Parathyroid adenoma (tissue), 2 donors: ENCODE measurements around the gene CD27.

ENCODE experiments used
- H2AFZ ChIP-seq: fragments of 300-600 bp; sonication (generic); one replicate; pipeline ENCODE4 v1.7.0; 2017; ENCODE audit warnings: antibody characterized with exemption, mild to moderate bottlenecking
- H3K27ac ChIP-seq: fragments of 300-600 bp; sonication (generic); one replicate; pipeline ENCODE4 v1.7.0; 2017
- H3K27me3 ChIP-seq: fragments of 300-600 bp; sonication (generic); one replicate; pipeline ENCODE4 v1.7.0; 2017; ENCODE audit warnings: low read length; ENCODE audit not compliant: control insufficient read depth, insufficient read depth
- H3K36me3 ChIP-seq: fragments of 300-600 bp; sonication (generic); one replicate; pipeline ENCODE4 v1.7.0; 2017; ENCODE audit warnings: low read length; ENCODE audit not compliant: control insufficient read depth, insufficient read depth
- H3K4me1 ChIP-seq: fragments of 300-600 bp; sonication (generic); one replicate; pipeline ENCODE4 v1.7.0; 2017; ENCODE audit warnings: control low read depth
- H3K4me2 ChIP-seq: fragments of 300-600 bp; sonication (generic); one replicate; pipeline ENCODE4 v1.7.0; 2017; ENCODE audit warnings: low read length
- H3K4me3 ChIP-seq: fragments of 300-600 bp; sonication (generic); one replicate; pipeline ENCODE4 v1.7.0; 2017; ENCODE audit warnings: low read depth, low read length
- H3K79me2 ChIP-seq: fragments of 300-600 bp; sonication (generic); one replicate; pipeline ENCODE4 v1.7.0; 2017; ENCODE audit warnings: control low read depth
- H3K9ac ChIP-seq: fragments of 300-600 bp; sonication (generic); one replicate; pipeline ENCODE4 v1.7.0; 2017; ENCODE audit warnings: mild to moderate bottlenecking
- H3K9me3 ChIP-seq: fragments of 300-600 bp; sonication (generic); one replicate; pipeline ENCODE4 v1.7.0; 2017; ENCODE audit warnings: low read length; ENCODE audit not compliant: control insufficient read depth
- TF ChIP-seq, protein P1 (sequence below): fragments of 300-600 bp; sonication (generic); IDR thresholded peaks from one replicate; pipeline ENCODE4 v1.7.0; 2017; ENCODE audit warnings: antibody characterized with exemption, mild to moderate bottlenecking
- donor health status: primary hyperparathyroidism.

Gene CD27

DNA sequence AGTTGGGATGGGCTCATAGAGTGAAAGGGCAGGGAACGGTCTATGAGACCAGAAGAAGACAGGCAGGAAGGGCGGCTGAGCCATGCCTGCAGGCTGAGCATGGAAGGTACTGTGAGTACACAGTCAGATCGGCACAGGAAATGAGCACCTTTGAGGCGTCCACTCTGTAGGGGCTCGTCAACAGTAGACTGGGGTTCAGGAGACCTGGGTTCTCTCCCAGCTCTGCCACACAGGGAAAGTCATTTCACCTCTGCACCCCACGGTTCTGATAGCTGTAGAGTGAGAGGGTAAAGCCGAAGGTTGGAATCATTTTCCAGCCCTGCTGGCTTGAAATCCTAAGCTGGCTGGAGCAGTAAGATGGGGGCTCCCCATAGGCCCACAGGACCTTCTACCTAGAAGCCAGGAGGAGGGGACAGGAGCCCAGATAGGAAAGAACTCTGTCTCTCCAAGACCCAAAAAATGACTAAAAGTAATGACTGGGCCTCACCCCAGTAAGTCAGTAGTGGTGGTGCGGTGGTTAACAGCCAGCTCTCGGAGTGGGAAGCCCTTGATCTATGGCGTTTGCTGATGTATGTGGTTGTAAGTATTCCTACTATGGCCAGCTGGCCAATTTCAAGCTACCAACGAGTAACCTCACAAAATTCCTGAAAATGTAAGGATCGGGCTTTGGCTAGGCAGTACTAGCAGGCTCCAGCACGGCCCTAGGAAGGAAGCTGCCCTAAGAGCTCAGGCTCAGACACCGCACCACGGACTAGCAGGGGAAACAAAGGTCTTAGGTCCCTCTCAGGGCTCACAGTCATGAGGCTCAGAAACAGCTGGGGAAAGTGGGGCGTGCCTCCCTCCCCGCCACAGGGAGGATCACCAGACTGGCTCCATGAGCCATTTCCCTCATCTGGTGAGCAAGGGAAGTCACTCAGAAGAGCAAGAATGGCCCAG lies 10.3 kb upstream of the CD27 start:
- Histone ChIP-seq H3K9me3 (no peaks in the 10 kb centered on the region), H3K36me3 (no peaks in the 10 kb centered on the region), H3K27ac (no peak overlapping the region), H2AFZ (no peak overlapping the region), H3K79me2 (no peaks in the 10 kb centered on the region), H3K4me2 (no peak overlapping the region), H3K4me1 (no peaks in the 10 kb centered on the region), H3K4me3 (no peak overlapping the region), H3K27me3 (no peaks in the 10 kb centered on the region), H3K9ac (no peak overlapping the region)
- TF ChIP-seq, protein P1, sequence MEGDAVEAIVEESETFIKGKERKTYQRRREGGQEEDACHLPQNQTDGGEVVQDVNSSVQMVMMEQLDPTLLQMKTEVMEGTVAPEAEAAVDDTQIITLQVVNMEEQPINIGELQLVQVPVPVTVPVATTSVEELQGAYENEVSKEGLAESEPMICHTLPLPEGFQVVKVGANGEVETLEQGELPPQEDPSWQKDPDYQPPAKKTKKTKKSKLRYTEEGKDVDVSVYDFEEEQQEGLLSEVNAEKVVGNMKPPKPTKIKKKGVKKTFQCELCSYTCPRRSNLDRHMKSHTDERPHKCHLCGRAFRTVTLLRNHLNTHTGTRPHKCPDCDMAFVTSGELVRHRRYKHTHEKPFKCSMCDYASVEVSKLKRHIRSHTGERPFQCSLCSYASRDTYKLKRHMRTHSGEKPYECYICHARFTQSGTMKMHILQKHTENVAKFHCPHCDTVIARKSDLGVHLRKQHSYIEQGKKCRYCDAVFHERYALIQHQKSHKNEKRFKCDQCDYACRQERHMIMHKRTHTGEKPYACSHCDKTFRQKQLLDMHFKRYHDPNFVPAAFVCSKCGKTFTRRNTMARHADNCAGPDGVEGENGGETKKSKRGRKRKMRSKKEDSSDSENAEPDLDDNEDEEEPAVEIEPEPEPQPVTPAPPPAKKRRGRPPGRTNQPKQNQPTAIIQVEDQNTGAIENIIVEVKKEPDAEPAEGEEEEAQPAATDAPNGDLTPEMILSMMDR = no peak

DNA sequence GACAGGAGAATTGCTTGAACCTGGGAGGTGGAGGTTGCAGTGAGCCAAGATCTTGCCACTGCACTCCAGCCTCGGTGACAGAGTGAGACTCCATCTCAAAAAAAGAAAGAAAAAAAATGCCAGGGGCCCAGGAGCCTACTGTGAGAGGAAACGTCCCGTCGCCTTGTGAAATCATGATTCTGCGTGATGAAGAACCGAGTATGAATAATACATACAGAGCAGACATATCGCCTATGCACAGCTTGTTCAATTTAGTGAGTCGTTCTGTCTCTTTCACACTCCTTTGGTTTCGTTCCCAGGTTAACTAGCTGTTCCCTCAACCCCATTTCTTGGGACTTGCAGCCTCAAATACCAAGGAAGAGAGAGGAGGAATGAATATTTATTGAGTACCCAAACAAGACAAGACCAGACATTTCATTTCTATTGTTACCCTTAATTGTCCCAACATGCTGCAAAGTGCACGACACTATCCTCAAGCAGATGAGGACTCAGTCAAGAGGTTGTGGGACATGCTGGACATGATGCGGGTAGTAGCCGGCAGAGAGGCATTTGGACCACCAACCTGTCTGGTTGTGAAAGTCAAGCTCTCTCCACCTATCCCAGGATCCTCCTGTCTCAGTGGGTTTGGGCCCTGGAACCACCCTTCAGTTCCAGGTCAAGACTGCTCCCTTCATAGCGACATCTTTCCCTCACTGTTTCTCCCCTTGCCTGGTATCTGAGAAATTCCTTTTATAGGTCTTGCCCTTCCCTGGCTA lies 8.6 kb upstream of the CD27 start:
- Histone ChIP-seq H3K27ac (no peak overlapping the region), H3K4me3 (no peak overlapping the region), H3K79me2 (no peaks in the 10 kb centered on the region), H3K4me2 (no peak overlapping the region), H2AFZ (no peak overlapping the region), H3K27me3 (no peaks in the 10 kb centered on the region), H3K4me1 (no peaks in the 10 kb centered on the region), H3K9ac (no peak overlapping the region), H3K9me3 (no peaks in the 10 kb centered on the region), H3K36me3 (no peaks in the 10 kb centered on the region)
- TF ChIP-seq, protein P1 = no peak

DNA sequence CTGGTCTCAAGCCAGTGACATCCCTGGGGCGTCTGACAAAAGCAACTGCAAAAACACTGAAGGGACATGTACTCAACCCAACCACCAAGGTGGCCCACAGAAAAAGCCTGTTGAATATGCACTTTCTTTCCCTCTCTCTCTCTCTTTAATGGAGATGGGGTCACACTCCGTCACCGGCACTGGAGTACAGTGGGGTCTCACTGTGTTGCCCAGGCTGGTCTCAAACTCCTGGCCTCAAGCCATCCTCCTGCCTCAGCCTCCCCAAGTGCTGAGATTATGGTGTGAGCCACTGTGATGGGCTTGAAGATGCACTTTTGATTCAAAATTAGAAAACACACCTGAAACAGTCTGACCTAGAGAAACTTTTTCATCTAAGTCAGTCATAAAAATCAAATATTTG lies 7.2 kb upstream of the CD27 start:
- Histone ChIP-seq H2AFZ (no peak overlapping the region), H3K79me2 (no peaks in the 10 kb centered on the region)

DNA sequence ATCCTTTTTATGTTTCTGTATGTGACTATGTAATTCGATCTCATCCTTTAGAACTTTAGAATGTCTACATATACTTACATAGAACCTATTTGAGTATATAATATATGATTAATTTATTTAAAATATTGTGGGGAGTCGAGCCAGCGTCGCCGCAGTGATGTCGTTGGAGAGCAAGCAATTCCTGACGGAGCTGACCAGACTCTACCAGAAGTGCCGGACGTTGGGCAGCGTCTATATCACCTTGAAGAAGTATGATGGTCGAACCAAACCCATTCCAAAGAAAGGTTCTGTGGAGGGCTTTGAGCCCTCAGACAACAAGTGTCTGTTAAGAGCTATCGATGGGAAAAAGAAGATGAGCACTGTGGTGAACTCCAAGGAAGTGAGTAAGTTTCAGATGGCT lies 6.4 kb upstream of the CD27 start:
- H3K9me3 ChIP-seq = no peaks in the 10 kb centered on the region

More for the DNA sequence above, 7.2 kb upstream of the CD27 start:
- Histone ChIP-seq H3K9ac (no peak overlapping the region), H3K4me1 (no peaks in the 10 kb centered on the region), H3K27me3 (no peaks in the 10 kb centered on the region), H3K27ac (no peak overlapping the region), H3K4me2 (no peak overlapping the region), H3K4me3 (no peak overlapping the region), H3K9me3 (no peaks in the 10 kb centered on the region), H3K36me3 (no peaks in the 10 kb centered on the region)
- TF ChIP-seq, protein P1 = no peak

More for the DNA sequence above, 6.4 kb upstream of the CD27 start:
- Histone ChIP-seq H3K79me2 (no peaks in the 10 kb centered on the region), H3K36me3 (no peaks in the 10 kb centered on the region), H3K27me3 (no peaks in the 10 kb centered on the region), H3K27ac (no peak overlapping the region), H3K4me2 (no peak overlapping the region), H3K4me1 (no peaks in the 10 kb centered on the region), H3K4me3 (no peak overlapping the region), H2AFZ (no peak overlapping the region), H3K9ac (no peak overlapping the region)
- TF ChIP-seq, protein P1 = no peak
